DMS79 (cell line): Measurements from ENCODE around the gene SHROOM3.

Source experiments
- DNase-seq: peaks from one replicate; lab custom pipeline; 2025; lab: John Stamatoyannopoulos, UW

The SHROOM3 gene

GRCh38 chr4:76540486-76540885 lies 105.5 kb downstream of the SHROOM3 start:
- DNase-seq: no peak

- no peak for DNase-seq
Measured at GRCh38 chr4:76543378-76543777, 108.3 kb downstream of the SHROOM3 start.

- no peak for DNase-seq
Measured at GRCh38 chr4:76544725-76545124, 109.7 kb downstream of the SHROOM3 start.

GRCh38 chr4:76545226-76545884 lies 110.3 kb downstream of the SHROOM3 start:
- DNase-seq: no peak

GRCh38 chr4:76546327-76546726 lies 111.3 kb downstream of the SHROOM3 start:
- no peak for DNase-seq

- peak; percentile 65 for DNase-seq
Measured at GRCh38 chr4:76546759-76547742, 112.0 kb downstream of the SHROOM3 start.

- DNase-seq: no peak
Measured at GRCh38 chr4:76548704-76549103, 113.7 kb downstream of the SHROOM3 start.

GRCh38 chr4:76549765-76550164 lies 114.7 kb downstream of the SHROOM3 start:
- no peak for DNase-seq

- no peak for DNase-seq
Measured at GRCh38 chr4:76550966-76551780, 116.1 kb downstream of the SHROOM3 start.

GRCh38 chr4:76554630-76555029 lies 119.6 kb downstream of the SHROOM3 start:
- DNase-seq: no peak

- DNase-seq: no peak
Measured at GRCh38 chr4:76556452-76556851, 121.4 kb downstream of the SHROOM3 start.

- DNase-seq: no peak
Measured at GRCh38 chr4:76558396-76559235, 123.6 kb downstream of the SHROOM3 start.

GRCh38 chr4:76559236-76560071 lies 124.4 kb downstream of the SHROOM3 start:
- DNase-seq: no peak

GRCh38 chr4:76562161-76562560 lies 127.1 kb downstream of the SHROOM3 start:
- DNase-seq: no peak

- DNase-seq: no peak
Measured at GRCh38 chr4:76562836-76563453, 127.9 kb downstream of the SHROOM3 start.

- DNase-seq: no peak
Measured at GRCh38 chr4:76563454-76564122, 128.6 kb downstream of the SHROOM3 start.

- no peak for DNase-seq
Measured at GRCh38 chr4:76564123-76564915, 129.3 kb downstream of the SHROOM3 start.

GRCh38 chr4:76568262-76568661 lies 133.2 kb downstream of the SHROOM3 start:
- no peak for DNase-seq

- no peak for DNase-seq
Measured at GRCh38 chr4:76569225-76569624, 134.2 kb downstream of the SHROOM3 start.
